ENCODE results near the gene SCD5.

SCD5 gene

GRCh38 chr4:82718162-82718940 lies 80.2 kb downstream of the SCD5 start:
- no peak for FAIRE-seq

- FAIRE-seq = no peak
These were observed 82.6 kb downstream of the SCD5 start for GRCh38 chr4:82715731-82716617.

- FAIRE-seq = no peak
These were observed 84.7 kb downstream of the SCD5 start for GRCh38 chr4:82713856-82714255.

GRCh38 chr4:82712561-82712960 lies 86.0 kb downstream of the SCD5 start:
- no peak for FAIRE-seq

- FAIRE-seq = no peak
These were observed 87.3 kb downstream of the SCD5 start for GRCh38 chr4:82711158-82711785.

GRCh38 chr4:82710197-82710929 lies 88.2 kb downstream of the SCD5 start:
- FAIRE-seq = no peak

- no peak for FAIRE-seq
These were observed 89.6 kb downstream of the SCD5 start for GRCh38 chr4:82708982-82709381.

GRCh38 chr4:82706349-82707000 lies 92.1 kb downstream of the SCD5 start:
- peak; percentile 88 for FAIRE-seq

GRCh38 chr4:82705928-82706300 lies 92.7 kb downstream of the SCD5 start:
- FAIRE-seq = peak; percentile 53

GRCh38 chr4:82705169-82705927 lies 93.2 kb downstream of the SCD5 start:
- FAIRE-seq = no peak

GRCh38 chr4:82704156-82704555 lies 94.4 kb downstream of the SCD5 start:
- FAIRE-seq = no peak

- FAIRE-seq = no peak
These were observed 100.2 kb downstream of the SCD5 start for GRCh38 chr4:82698412-82698811.

GRCh38 chr4:82697561-82697960 lies 101.0 kb downstream of the SCD5 start:
- FAIRE-seq = no peak

- peak; percentile 76 for FAIRE-seq
These were observed 102.3 kb downstream of the SCD5 start for GRCh38 chr4:82696117-82696860.

GRCh38 chr4:82694892-82695291 lies 103.7 kb downstream of the SCD5 start:
- no peak for FAIRE-seq

GRCh38 chr4:82694046-82694445 lies 104.5 kb downstream of the SCD5 start:
- FAIRE-seq = no peak

- FAIRE-seq = no peak
These were observed 106.4 kb downstream of the SCD5 start for GRCh38 chr4:82692101-82692780.

GRCh38 chr4:82691431-82691830 lies 107.2 kb downstream of the SCD5 start:
- FAIRE-seq = no peak

GRCh38 chr4:82688091-82688795 lies 110.4 kb downstream of the SCD5 start:
- FAIRE-seq = no peak

GRCh38 chr4:82687531-82687930 lies 111.1 kb downstream of the SCD5 start:
- no peak for FAIRE-seq
